Measurements from ENCODE around the gene LPP. TPM values are rescaled to one million over a fixed set of nuclear protein-coding genes. Genes with fewer than 3 reads are reported as not detected.

LPP gene
- total RNA-seq, 1 donor: 196 TPM

DNA sequence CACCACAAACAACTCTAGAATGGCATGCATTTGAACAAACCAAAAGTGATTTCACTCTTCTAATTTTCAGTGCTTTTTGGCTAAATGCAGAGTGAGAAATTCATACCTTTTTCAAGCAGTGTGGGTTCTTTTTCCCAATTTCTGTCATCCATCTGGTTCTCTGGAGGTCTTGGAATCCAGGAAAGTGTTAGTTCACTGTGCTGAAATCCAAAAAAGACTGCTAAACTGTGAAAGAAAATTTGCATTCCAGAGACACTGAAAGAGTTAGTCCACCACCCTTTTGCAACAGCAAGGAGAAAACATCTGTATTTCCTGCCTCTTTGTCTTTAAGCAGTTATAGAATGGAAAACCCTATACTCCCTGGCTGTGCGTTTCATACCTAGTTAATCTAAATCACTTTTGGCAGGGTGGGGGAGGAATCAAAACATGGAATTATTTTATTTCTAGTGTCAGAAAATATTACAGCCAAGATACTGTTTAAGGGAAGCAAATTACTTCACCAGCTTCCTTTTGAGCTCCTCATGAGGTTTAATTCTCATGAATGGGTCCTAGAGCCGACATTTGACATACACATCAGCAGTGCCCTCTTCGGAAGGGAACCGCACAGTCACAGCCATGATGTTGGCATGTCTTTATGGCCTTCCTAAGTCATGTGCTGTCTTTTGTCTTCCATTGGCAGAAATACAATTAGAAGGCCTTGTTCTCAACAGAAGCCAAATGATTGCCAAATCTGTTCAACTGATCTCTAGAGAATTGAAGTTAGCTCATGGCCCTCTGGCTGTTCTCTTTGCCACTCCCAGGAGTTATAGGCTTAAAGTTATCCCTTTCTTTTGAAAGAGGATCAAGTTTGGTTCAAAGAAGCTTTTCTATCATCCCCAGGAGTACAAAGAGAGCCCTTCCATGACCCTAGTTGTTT, 700.2 kb downstream of the LPP start:
- peak; percentile 47 for DNase-seq (ENCODE audit: low read depth)

DNA sequence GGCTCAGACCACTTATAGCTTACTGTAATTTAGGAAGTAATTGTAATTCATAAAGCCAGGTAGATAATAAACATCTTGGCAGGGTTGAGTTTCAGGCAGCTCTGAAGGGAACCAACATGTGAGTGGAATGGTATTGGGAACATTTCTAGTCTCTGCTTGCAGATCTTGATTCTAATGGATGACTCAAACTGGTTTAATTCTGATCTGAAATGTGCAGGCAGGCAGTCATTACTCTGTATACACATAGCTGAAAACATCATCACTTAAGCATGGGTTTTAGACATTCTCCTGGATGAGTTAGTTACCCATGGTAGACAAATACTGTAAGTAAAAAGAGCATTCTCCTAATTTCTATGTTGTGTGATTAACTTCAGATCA, 700.8 kb downstream of the LPP start:
- no peak for DNase-seq (ENCODE audit: low read depth)
- no peak overlapping the region for H3K4me3 ChIP-seq (ENCODE audit: low read depth, low read length)

More for the DNA sequence above, 700.2 kb downstream of the LPP start:
- TF ChIP-seq, protein P1, sequence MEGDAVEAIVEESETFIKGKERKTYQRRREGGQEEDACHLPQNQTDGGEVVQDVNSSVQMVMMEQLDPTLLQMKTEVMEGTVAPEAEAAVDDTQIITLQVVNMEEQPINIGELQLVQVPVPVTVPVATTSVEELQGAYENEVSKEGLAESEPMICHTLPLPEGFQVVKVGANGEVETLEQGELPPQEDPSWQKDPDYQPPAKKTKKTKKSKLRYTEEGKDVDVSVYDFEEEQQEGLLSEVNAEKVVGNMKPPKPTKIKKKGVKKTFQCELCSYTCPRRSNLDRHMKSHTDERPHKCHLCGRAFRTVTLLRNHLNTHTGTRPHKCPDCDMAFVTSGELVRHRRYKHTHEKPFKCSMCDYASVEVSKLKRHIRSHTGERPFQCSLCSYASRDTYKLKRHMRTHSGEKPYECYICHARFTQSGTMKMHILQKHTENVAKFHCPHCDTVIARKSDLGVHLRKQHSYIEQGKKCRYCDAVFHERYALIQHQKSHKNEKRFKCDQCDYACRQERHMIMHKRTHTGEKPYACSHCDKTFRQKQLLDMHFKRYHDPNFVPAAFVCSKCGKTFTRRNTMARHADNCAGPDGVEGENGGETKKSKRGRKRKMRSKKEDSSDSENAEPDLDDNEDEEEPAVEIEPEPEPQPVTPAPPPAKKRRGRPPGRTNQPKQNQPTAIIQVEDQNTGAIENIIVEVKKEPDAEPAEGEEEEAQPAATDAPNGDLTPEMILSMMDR (IDR thresholded peaks at IDR 0.05; ENCODE audit: insufficient read depth, low read depth, low read length): no peak
- H3K4me3 ChIP-seq (ENCODE audit: low read depth, low read length): no peak overlapping the region

DNA sequence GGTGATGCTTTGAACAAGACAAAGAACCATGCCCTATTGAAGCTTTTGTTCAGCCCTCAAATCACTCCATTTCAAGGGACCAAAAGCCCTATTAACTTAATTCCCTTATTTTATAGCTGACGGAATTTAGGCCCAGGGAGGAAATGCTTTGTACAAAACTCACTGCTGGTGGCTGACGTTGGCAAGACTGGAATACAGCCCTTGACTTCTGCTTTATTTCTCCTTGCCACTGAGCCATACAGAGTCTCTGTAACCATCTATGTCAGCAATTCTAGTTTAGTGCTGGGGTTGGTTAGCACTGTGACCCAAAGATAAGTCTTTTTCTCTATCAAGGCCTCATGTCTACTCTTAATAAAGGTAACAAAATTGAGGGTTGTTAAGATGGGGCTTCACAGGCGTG, 701.7 kb downstream of the LPP start:
- DNase-seq (ENCODE audit: low read depth): no peak
- TF ChIP-seq, protein P1 (IDR thresholded peaks at IDR 0.05; ENCODE audit: insufficient read depth, low read depth, low read length): no peak
- H3K4me3 ChIP-seq (ENCODE audit: low read depth, low read length): no peak overlapping the region

More for the DNA sequence above, 700.8 kb downstream of the LPP start:
- TF ChIP-seq, protein P1 (IDR thresholded peaks at IDR 0.05; ENCODE audit: insufficient read depth, low read depth, low read length): no peak

DNA sequence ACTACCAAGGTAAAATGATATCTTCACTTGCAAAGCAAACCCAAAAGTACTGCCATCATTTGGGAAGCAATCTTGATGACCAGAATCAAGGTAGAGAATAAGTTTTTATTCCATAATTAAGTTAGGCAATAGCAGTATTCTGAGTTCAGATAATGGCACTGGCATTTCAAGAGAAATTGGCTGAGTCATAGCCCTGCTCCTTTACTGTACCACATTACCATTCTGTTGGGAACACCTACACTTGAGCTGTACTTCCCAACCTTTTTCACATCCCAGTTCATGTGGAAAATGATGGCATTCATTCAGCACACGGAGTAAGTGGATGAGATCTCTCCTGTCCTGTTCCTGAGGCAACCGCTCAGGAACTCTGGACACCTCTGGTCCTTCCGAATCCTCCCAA, 706.2 kb downstream of the LPP start:
- TF ChIP-seq, protein P1 (IDR thresholded peaks at IDR 0.05; ENCODE audit: insufficient read depth, low read depth, low read length): no peak
- DNase-seq (ENCODE audit: low read depth): peak; percentile 21
- H3K4me3 ChIP-seq (ENCODE audit: low read depth, low read length): no peak overlapping the region

DNA sequence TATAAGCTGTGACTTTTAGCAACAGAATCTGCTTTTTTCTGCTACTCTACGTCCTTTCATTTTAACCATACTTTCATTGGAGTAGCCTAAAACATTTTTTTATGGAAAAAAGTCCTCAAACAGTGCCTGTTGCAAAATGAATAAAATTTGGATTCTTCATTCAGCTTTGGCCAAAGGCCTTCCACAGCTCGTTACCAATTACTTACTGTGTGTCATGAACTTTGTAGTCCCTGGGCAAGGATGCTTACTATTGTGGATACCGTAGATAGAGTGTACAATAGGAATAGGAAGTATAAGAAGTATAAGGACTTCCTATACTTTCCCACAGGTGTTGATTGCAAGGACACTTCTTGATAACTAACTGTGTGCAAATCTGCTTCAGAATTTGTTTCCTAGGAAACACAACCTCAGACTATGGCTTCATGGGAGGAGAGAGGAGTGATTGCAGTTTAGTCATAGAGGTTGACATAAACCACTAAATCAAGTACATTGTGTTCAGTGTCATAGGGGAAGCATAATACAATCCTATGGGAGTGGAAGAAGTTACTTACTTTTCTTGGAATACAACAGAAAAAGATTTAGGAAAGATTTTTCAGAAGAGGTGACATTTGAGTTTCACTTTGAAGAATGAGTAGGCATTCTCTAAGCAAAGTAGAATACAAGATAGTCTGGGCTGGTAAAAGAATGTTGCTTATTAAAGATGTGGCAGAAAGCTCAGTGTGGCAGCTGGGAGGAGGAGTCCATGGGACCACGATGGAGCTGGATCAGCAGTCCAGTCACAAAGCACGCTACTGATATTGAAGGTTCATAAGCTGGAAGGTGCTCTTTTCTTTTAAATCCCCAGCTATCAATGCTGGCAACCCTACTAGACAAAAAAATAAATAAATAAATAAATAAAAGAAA, 708.1 kb downstream of the LPP start:
- peak; percentile 49 for DNase-seq (ENCODE audit: low read depth)
- H3K4me3 ChIP-seq (ENCODE audit: low read depth, low read length): no peak overlapping the region
- TF ChIP-seq, protein P1 (IDR thresholded peaks at IDR 0.05; ENCODE audit: insufficient read depth, low read depth, low read length): no peak

DNA sequence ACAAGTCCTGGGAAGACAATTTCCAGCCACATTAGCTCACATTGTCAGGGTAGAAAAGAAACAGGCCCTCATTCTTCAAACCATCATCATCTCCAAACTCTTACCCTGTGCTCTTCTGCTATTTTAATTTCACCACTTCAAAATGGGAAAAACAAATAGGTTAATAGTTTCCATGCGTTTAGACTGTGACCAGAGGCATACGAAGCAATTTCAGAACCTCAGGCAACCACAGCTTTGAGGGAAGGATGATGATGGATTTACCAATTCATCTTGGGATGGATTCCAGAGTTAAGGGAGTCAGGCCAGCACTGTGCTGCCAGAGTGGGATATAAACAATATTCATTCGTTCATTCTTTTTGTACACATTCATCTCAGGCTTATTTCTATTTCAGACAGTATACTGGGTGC, 710.0 kb downstream of the LPP start:
- DNase-seq (ENCODE audit: low read depth): peak; percentile 87
- no peak overlapping the region for H3K4me3 ChIP-seq (ENCODE audit: low read depth, low read length)
- TF ChIP-seq, protein P1 (IDR thresholded peaks at IDR 0.05; ENCODE audit: insufficient read depth, low read depth, low read length): no peak
